ENCODE results near the gene TSPEAR. TPM values are rescaled to one million over a fixed set of nuclear protein-coding genes. Genes with fewer than 3 reads are reported as not detected.

TSPEAR gene
- total RNA-seq, 1 donor from 2014 or later: not detected

GRCh38 chr21:44696572-44696971 lies 14.8 kb downstream of the TSPEAR start:
- no peak overlapping the region for H3K27ac Mint-ChIP-seq (ENCODE audit: unreplicated experiment)
- TF ChIP-seq, protein P1, sequence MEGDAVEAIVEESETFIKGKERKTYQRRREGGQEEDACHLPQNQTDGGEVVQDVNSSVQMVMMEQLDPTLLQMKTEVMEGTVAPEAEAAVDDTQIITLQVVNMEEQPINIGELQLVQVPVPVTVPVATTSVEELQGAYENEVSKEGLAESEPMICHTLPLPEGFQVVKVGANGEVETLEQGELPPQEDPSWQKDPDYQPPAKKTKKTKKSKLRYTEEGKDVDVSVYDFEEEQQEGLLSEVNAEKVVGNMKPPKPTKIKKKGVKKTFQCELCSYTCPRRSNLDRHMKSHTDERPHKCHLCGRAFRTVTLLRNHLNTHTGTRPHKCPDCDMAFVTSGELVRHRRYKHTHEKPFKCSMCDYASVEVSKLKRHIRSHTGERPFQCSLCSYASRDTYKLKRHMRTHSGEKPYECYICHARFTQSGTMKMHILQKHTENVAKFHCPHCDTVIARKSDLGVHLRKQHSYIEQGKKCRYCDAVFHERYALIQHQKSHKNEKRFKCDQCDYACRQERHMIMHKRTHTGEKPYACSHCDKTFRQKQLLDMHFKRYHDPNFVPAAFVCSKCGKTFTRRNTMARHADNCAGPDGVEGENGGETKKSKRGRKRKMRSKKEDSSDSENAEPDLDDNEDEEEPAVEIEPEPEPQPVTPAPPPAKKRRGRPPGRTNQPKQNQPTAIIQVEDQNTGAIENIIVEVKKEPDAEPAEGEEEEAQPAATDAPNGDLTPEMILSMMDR (IDR thresholded peaks at IDR 0.05; ENCODE audit: partially characterized antibody, unreplicated experiment): no peak
- peaks cover 20% of the 10 kb centered on the region for H3K4me1 Mint-ChIP-seq (ENCODE audit: low read depth, unreplicated experiment)
- H3K27me3 Mint-ChIP-seq (ENCODE audit: unreplicated experiment): peaks cover 17% of the 10 kb centered on the region
- DNase-seq: no peak
- H3K36me3 Mint-ChIP-seq (ENCODE audit: unreplicated experiment): peaks cover 24% of the 10 kb centered on the region
- H3K9me3 Mint-ChIP-seq (ENCODE audit: unreplicated experiment): peaks cover 19% of the 10 kb centered on the region
- no peak overlapping the region for H3K4me3 Mint-ChIP-seq (ENCODE audit: unreplicated experiment)

DNA sequence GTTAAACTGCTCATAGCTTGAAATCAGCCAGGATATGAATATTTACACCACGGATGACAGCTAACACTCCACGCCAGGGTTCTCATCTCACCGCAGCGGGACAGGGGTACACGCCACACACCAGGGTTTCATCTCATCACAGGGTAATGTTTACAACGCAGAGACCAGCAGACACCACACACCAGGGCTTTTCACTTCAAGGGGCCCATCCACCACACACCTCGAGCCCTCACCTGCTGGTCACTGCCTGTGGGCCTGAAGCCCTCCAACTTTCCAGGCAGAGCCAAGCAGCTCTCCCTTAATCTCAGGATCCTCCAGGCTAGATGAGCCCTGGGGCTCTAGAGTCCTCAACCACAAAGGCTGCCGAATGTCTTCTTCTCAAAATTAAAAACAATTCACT lies 15.7 kb downstream of the TSPEAR start:
- H3K27ac Mint-ChIP-seq (ENCODE audit: unreplicated experiment): no peak overlapping the region
- peaks cover 20% of the 10 kb centered on the region for H3K4me1 Mint-ChIP-seq (ENCODE audit: low read depth, unreplicated experiment)
- peaks cover 15% of the 10 kb centered on the region for H3K27me3 Mint-ChIP-seq (ENCODE audit: unreplicated experiment)
- no peak overlapping the region for H3K4me3 Mint-ChIP-seq (ENCODE audit: unreplicated experiment)
- H3K9me3 Mint-ChIP-seq (ENCODE audit: unreplicated experiment): peaks cover 15% of the 10 kb centered on the region
- TF ChIP-seq, protein P1 (IDR thresholded peaks at IDR 0.05; ENCODE audit: partially characterized antibody, unreplicated experiment): no peak
- no peak for DNase-seq
- H3K36me3 Mint-ChIP-seq (ENCODE audit: unreplicated experiment): peaks cover 25% of the 10 kb centered on the region

- Mint-ChIP-seq H3K36me3 (ENCODE audit: unreplicated experiment) (peaks cover 25% of the 10 kb centered on the region), H3K4me3 (ENCODE audit: unreplicated experiment) (no peak overlapping the region), H3K27ac (ENCODE audit: unreplicated experiment) (no peak overlapping the region), H3K9me3 (ENCODE audit: unreplicated experiment) (peaks cover 15% of the 10 kb centered on the region), H3K4me1 (ENCODE audit: low read depth, unreplicated experiment) (peaks cover 20% of the 10 kb centered on the region), H3K27me3 (ENCODE audit: unreplicated experiment) (peaks cover 15% of the 10 kb centered on the region)
- no peak for DNase-seq
- TF ChIP-seq, protein P1 (IDR thresholded peaks at IDR 0.05; ENCODE audit: partially characterized antibody, unreplicated experiment): no peak
These were observed 16.2 kb downstream of the TSPEAR start for GRCh38 chr21:44695184-44695583.

- no peak overlapping the region for H3K4me3 Mint-ChIP-seq (ENCODE audit: unreplicated experiment)
- peaks cover 15% of the 10 kb centered on the region for H3K9me3 Mint-ChIP-seq (ENCODE audit: unreplicated experiment)
- H3K27ac Mint-ChIP-seq (ENCODE audit: unreplicated experiment): no peak overlapping the region
- H3K27me3 Mint-ChIP-seq (ENCODE audit: unreplicated experiment): peaks cover 15% of the 10 kb centered on the region
- H3K4me1 Mint-ChIP-seq (ENCODE audit: low read depth, unreplicated experiment): peaks cover 20% of the 10 kb centered on the region
- TF ChIP-seq, protein P1 (IDR thresholded peaks at IDR 0.05; ENCODE audit: partially characterized antibody, unreplicated experiment): no peak
- peaks cover 25% of the 10 kb centered on the region for H3K36me3 Mint-ChIP-seq (ENCODE audit: unreplicated experiment)
- DNase-seq: no peak
These were observed 16.6 kb downstream of the TSPEAR start for GRCh38 chr21:44694776-44695175.

GRCh38 chr21:44692798-44693512 lies 18.4 kb downstream of the TSPEAR start:
- H3K27ac Mint-ChIP-seq (ENCODE audit: unreplicated experiment): no peak overlapping the region

More at GRCh38 chr21:44692798-44693512, 18.4 kb downstream of the TSPEAR start:
- Mint-ChIP-seq H3K4me3 (ENCODE audit: unreplicated experiment) (no peak overlapping the region), H3K4me1 (ENCODE audit: low read depth, unreplicated experiment) (peaks cover 19% of the 10 kb centered on the region), H3K27me3 (ENCODE audit: unreplicated experiment) (peaks cover 9% of the 10 kb centered on the region), H3K9me3 (ENCODE audit: unreplicated experiment) (peaks cover 12% of the 10 kb centered on the region), H3K36me3 (ENCODE audit: unreplicated experiment) (peaks cover 25% of the 10 kb centered on the region)
- TF ChIP-seq, protein P1 (IDR thresholded peaks at IDR 0.05; ENCODE audit: partially characterized antibody, unreplicated experiment): no peak
- no peak for DNase-seq
